Endothelial cell of umbilical vein (primary cell): ENCODE results near the gene ATP1A4. TPM values are rescaled to one million over a fixed set of nuclear protein-coding genes. Genes with fewer than 3 reads are reported as not detected.

Source experiments
- BruUV-seq: library from RNA; stranded (reverse); fragments of 400-500 nt; replicated peaks from 2 replicates; lab custom pipeline; 2021; lab: Mats Ljungman, UMichigan
- CTCF ChIA-PET: fragments of 300-600, 350-600 bp; sonication (Branson Sonifier 250); formaldehyde crosslinking; loops from one replicate; lab custom pipeline; 2021; ENCODE audit warnings: antibody characterized with exemption, inconsistent platforms; lab: Charles Lee
- POLR2A ChIA-PET: fragments of 300-600, 350-600 bp; sonication (Branson Sonifier 250); formaldehyde crosslinking; loops from one replicate; lab custom pipeline; 2021; ENCODE audit warnings: antibody characterized with exemption, inconsistent platforms; lab: Charles Lee
- DNase-seq: peaks from one replicate; pipeline ENCODE4 v3.0.0-alpha.2; 2011; ENCODE audit warnings: low read depth, low spot score
- FAIRE-seq: peaks from 2 replicates; lab custom pipeline; 2011; peaks lifted over from hg19 to GRCh38; lab: Jason Lieb, UNC
- H2AFZ ChIP-seq: 2 replicates; pipeline ENCODE4 v1.6.0; 2012; ENCODE audit warnings: low read depth, low read length, control low read depth, inconsistent platforms
- H3K27ac ChIP-seq: 2 replicates; pipeline ENCODE4 v1.5.1; 2011; ENCODE audit warnings: low read depth, mild to moderate bottlenecking, control low read depth, low read length, moderate library complexity; ENCODE audit not compliant: insufficient read depth
- H3K27me3 ChIP-seq, 2 experiments: 2 replicates each; pipeline versions ENCODE4 v1.6.0 to v1.6.1; 2011; ENCODE audit warnings: low read length in 2 of 2, mixed read lengths in 1 of 2; ENCODE audit not compliant: control insufficient read depth in 2 of 2, insufficient read depth in 2 of 2
- H3K36me3 ChIP-seq, 2 experiments: 2 replicates in 1 of 2; 3 replicates in 1 of 2; pipeline ENCODE4 v1.5.1; 2011; ENCODE audit warnings: low read length in 2 of 2, mild to moderate bottlenecking in 1 of 2, moderate library complexity in 1 of 2; ENCODE audit not compliant: control insufficient read depth in 2 of 2, insufficient read depth in 2 of 2; ENCODE audit errors: extremely low read depth in 1 of 2
- H3K4me1 ChIP-seq: 3 replicates; pipeline ENCODE4 v1.5.1; 2011; ENCODE audit warnings: mild to moderate bottlenecking, low read length; ENCODE audit not compliant: control insufficient read depth, insufficient read depth; ENCODE audit errors: extremely low read depth
- H3K4me2 ChIP-seq: 2 replicates; pipeline ENCODE4 v1.6.1; 2011; ENCODE audit warnings: low read length, control low read depth, mixed read lengths; ENCODE audit not compliant: insufficient read depth
- H3K4me3 ChIP-seq, 3 experiments: fragments of 200-600 bp in 1 of 3; sonication (generic), shearing (Covaris generic) in 1 of 3; replicated peaks in 1 of 3; 2 replicates each; pipeline ENCODE4 v1.5.1; 2011 to 2016; ENCODE audit warnings: control low read depth in 3 of 3, low read length in 3 of 3, mild to moderate bottlenecking in 2 of 3, inconsistent platforms in 1 of 3, low read depth in 1 of 3, moderate library complexity in 1 of 3; ENCODE audit not compliant: insufficient read depth in 1 of 3
- H3K79me2 ChIP-seq: 2 replicates; pipeline ENCODE4 v1.6.0; 2012; ENCODE audit warnings: low read length, inconsistent platforms; ENCODE audit not compliant: control insufficient read depth, insufficient read depth
- H3K9ac ChIP-seq: replicated peaks from 2 replicates; pipeline ENCODE3; 2011; ENCODE audit warnings: low read length, control low read depth; ENCODE audit not compliant: insufficient read depth; ENCODE audit errors: extremely low read depth
- H3K9me1 ChIP-seq: replicated peaks from 3 replicates; pipeline ENCODE4 v1.6.0; 2011; ENCODE audit warnings: mild to moderate bottlenecking, low read length; ENCODE audit not compliant: control insufficient read depth, insufficient read depth; ENCODE audit errors: extremely low read depth
- H3K9me3 ChIP-seq: replicated peaks from 2 replicates; pipeline ENCODE4 v1.5.1; 2012; ENCODE audit warnings: low read length, inconsistent platforms; ENCODE audit not compliant: control insufficient read depth, insufficient read depth
- H4K20me1 ChIP-seq: replicated peaks from 2 replicates; pipeline ENCODE3; 2011; ENCODE audit warnings: mild to moderate bottlenecking, low read length; ENCODE audit not compliant: control insufficient read depth, insufficient read depth; ENCODE audit errors: extremely low read depth
- CTCF ChIP-seq, 2 donors: IDR thresholded peaks; 1 replicate in 1 of 2; 2 replicates in 1 of 2; pipeline ENCODE4 v1.5.1; 2011; ENCODE audit warnings: low read length in 2 of 2, mild to moderate bottlenecking in 2 of 2, moderate library complexity in 2 of 2, control low read depth in 1 of 2, inconsistent platforms in 1 of 2, low read depth in 1 of 2; ENCODE audit not compliant: insufficient read depth in 1 of 2; ENCODE audit errors: extremely low read depth in 1 of 2
- EZH2 ChIP-seq: IDR thresholded peaks from 2 replicates; pipeline ENCODE4 v1.6.1; 2012; ENCODE audit warnings: borderline replicate concordance, low read depth, mild to moderate bottlenecking, moderate library complexity, low read length, inconsistent platforms; ENCODE audit not compliant: severe bottlenecking
- FOS ChIP-seq: IDR thresholded peaks from 2 replicates; pipeline ENCODE4 v1.6.1; 2011; ENCODE audit warnings: mild to moderate bottlenecking, low read length, moderate library complexity, borderline replicate concordance; ENCODE audit not compliant: insufficient read depth
- GATA2 ChIP-seq: IDR thresholded peaks from 2 replicates; pipeline ENCODE4 v1.7.0; 2011; ENCODE audit warnings: low read depth, mild to moderate bottlenecking, moderate library complexity, mixed read lengths, low read length; ENCODE audit not compliant: insufficient read length, insufficient read depth
- JUN ChIP-seq: IDR thresholded peaks from 2 replicates; pipeline ENCODE4 v1.6.1; 2011; ENCODE audit warnings: borderline replicate concordance, low read depth; ENCODE audit not compliant: insufficient read length, insufficient read depth
- MAX ChIP-seq: IDR thresholded peaks from 2 replicates; pipeline ENCODE4 v1.6.1; 2011; ENCODE audit not compliant: insufficient read depth, insufficient read length
- MYC ChIP-seq: IDR thresholded peaks from one replicate; pipeline ENCODE4 v1.6.1; 2011; ENCODE audit warnings: mild to moderate bottlenecking, low read depth, low read length
- POLR2A ChIP-seq: IDR thresholded peaks from 2 replicates; pipeline ENCODE4 v1.6.1; 2012; ENCODE audit warnings: low read depth, mild to moderate bottlenecking, control low read depth, low read length
- POLR2AphosphoS5 ChIP-seq: IDR thresholded peaks from 2 replicates; pipeline ENCODE4 v1.6.1; 2012; ENCODE audit warnings: low read depth, mild to moderate bottlenecking, control low read depth, low read length, moderate library complexity; ENCODE audit not compliant: insufficient read depth
- dilution Hi-C: fragments of 300-500 bp; cut with MboI; formaldehyde crosslinking; loops from one replicate; pipeline ENCODE4 v1.15.0; 2019; ENCODE audit warnings: low sequenced_read_pairs; ENCODE audit not compliant: extremely low pct_ligation_motif_present
- intact Hi-C: fragments of 100-400 bp; cut with micrococcal nuclease; formaldehyde crosslinking; loops from one replicate; pipeline ENCODE4 v1.10.0; 2022
- polyA plus RNA-seq, 4 experiments: library from polyadenylated mRNA; depleted of rRNA in 3 of 4; stranded (reverse) in 3 of 4; unstranded in 1 of 4; fragments of >200 nt; gene quantifications; 2 replicates each; pipeline versions ENCODE4 v1.2.1 to v1.2.3, GENCODE V29; 2011 to 2012; ENCODE audit warnings: missing spikeins in 1 of 4
- total RNA-seq: library from RNA; stranded (reverse); gene quantifications from 2 replicates; pipeline ENCODE4 v1.2.3, GENCODE V29; 2021

ATP1A4 gene
- total and polyA plus RNA-seq, 2 donors (not counting 3 experiments of a cell fraction or from before 2014, with no cell fraction given): not detected

GRCh38 chr1:160113407-160113806, 38.0 kb upstream of the ATP1A4 start:
- H3K4me3 ChIP-seq: no peak overlapping the region
- no peak overlapping the region for H2AFZ ChIP-seq
- no peaks in the 10 kb centered on the region for H4K20me1 ChIP-seq
- H3K9me1 ChIP-seq: no peaks in the 10 kb centered on the region
- H3K27me3 ChIP-seq: peaks cover 18 to 24% of the 10 kb centered on the region in 2 experiments
- ChIA-PET POLR2A (no interaction called here), CTCF (no interaction called here)
- H3K79me2 ChIP-seq: no peaks in the 10 kb centered on the region
- intact Hi-C loops: no loop called here
- dilution Hi-C loops: no loop called here
- H3K27ac ChIP-seq: no peak overlapping the region
- no TSS peak for BruUV-seq
- H3K4me1 ChIP-seq: no peaks in the 10 kb centered on the region
- no peak overlapping the region for H3K4me2 ChIP-seq
- TF ChIP-seq MAX: no peak
- TF ChIP-seq POLR2AphosphoS5: no peak
- no peak for TF ChIP-seq POLR2A
- TF ChIP-seq GATA2: no peak
- no peak for TF ChIP-seq MYC
- no peak for TF ChIP-seq EZH2
- no peak for TF ChIP-seq JUN
- no peak for TF ChIP-seq CTCF (IDR thresholded peaks at IDR 0.05; ENCODE audit: extremely low read depth in 1 of 2, insufficient read depth in 1 of 2, low read depth in 1 of 2, low read length in 2 of 2)
- TF ChIP-seq FOS: no peak
- H3K9ac ChIP-seq: no peak overlapping the region
- no peaks in the 10 kb centered on the region for H3K36me3 ChIP-seq
- DNase-seq (no peak), FAIRE-seq (no peak)
- no peaks in the 10 kb centered on the region for H3K9me3 ChIP-seq
